Measurements from ENCODE around the gene NETO1.

NETO1 gene

DNA sequence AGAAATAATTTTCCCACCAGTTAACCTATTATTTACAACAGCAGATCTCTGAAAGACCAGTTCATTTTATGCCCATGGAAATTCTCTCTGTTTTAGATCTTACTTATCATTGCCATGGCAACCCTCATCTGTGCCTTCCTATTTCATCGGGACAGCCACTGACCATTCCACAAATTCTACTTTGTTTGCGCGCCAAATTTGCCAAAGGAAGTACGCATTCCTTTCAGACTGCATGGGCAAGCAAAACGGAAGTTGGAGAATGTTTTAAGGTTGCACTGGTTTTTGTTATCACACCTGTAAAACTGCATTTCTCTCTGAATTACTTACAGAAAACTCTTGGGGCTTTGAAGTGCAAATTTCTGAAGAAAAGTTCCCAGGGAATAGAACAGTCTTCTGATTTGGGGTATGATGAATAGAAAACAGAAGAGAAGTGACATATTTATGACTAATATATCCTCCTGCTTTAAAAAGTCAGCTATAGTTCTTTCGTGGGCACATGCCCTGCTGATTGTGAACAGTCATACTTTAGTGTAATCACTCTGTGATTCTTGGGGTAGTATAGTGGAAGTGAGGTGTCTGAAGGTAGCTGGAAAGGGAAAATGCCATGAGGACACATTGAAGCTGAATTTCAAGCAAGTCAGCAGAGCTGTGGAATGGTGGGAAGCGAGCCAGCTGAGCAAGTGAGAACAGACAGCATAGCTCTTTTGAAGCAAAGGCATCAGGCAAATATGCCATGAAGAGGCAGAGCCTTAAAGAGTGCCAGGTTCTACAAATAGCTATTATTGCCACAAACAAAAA, 20.9 kb downstream of the NETO1 start:
- in situ Hi-C loops (cut with MboI; ENCODE audit: low sequenced_read_pairs) = no loop called here

GRCh38 chr18:72843743-72844142, 24.0 kb downstream of the NETO1 start:
- in situ Hi-C loops (cut with MboI; ENCODE audit: low sequenced_read_pairs) = no loop called here

GRCh38 chr18:72840109-72840508, 27.7 kb downstream of the NETO1 start:
- in situ Hi-C loops (cut with MboI; ENCODE audit: low sequenced_read_pairs) = no loop called here

DNA sequence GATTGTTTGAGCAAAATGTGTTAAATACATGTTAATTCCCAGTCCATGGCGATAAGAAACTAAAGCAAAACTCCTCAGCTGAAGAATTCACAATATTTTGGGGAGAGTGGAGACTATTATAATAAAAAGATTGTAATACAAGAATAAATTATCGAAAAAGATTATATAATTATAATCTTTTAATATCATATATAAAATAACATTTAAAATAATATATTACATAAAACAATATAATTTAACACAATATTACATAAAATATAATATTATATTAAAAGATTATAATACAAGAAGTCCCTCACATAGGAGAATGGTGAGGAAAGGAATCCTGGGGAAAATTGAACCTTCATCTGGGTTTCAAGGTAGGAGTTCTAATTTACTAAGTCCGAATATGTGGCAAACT, 33.1 kb downstream of the NETO1 start:
- in situ Hi-C loops (cut with MboI; ENCODE audit: low sequenced_read_pairs) = no loop called here

DNA sequence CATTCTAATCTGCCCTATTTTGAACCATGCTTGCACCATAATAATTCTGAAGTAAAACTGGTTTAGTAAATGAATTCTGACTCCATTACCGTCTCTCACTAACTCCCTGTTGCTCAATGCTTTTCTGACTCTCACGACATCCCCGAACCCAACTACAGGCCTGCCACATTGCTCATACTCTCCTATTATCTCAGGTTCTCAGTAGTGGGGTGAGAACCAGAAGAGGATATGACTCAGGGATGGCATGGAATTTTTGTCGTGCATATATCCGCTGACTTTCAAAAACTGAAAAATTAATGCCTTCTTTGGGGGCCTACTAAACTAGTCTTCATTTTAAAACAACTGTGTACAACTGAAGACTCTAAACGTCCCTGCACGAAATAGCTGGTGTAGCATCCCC, 34.3 kb downstream of the NETO1 start:
- in situ Hi-C loops (cut with MboI; ENCODE audit: low sequenced_read_pairs) = no loop called here

DNA sequence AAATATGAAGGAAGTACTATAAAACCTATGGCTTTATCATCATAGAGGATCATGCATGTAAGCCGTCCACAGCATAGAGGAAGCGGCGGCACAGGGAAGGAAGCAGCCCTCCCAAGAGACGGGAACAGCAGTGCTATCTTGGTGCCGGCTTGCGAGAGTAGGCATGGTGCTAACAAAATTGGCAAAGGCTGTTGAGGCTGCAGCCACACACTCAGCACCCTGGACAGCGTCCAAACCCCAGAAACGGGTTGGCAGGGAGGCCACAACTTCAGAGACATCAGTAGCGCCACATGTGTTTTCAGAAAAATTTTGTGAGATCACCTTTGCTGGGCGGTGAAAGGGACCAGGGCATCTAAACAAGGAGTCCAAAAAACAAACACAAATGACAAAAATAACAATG, 37.7 kb downstream of the NETO1 start:
- in situ Hi-C loops (cut with MboI; ENCODE audit: low sequenced_read_pairs) = no loop called here

- in situ Hi-C loops (cut with MboI; ENCODE audit: low sequenced_read_pairs) = no loop called here
Observed at GRCh38 chr18:72828601-72829000, 39.2 kb downstream of the NETO1 start.

GRCh38 chr18:72826736-72827135, 41.1 kb downstream of the NETO1 start:
- in situ Hi-C loops (cut with MboI; ENCODE audit: low sequenced_read_pairs) = no loop called here

- in situ Hi-C loops (cut with MboI; ENCODE audit: low sequenced_read_pairs) = no loop called here
Observed at GRCh38 chr18:72823345-72823744, 44.4 kb downstream of the NETO1 start.

GRCh38 chr18:72822202-72822601, 45.6 kb downstream of the NETO1 start:
- in situ Hi-C loops (cut with MboI; ENCODE audit: low sequenced_read_pairs) = no loop called here

GRCh38 chr18:72820571-72820970, 47.2 kb downstream of the NETO1 start:
- in situ Hi-C loops (cut with MboI; ENCODE audit: low sequenced_read_pairs) = no loop called here

- in situ Hi-C loops (cut with MboI; ENCODE audit: low sequenced_read_pairs) = no loop called here
Observed at GRCh38 chr18:72819050-72819449, 48.7 kb downstream of the NETO1 start.

DNA sequence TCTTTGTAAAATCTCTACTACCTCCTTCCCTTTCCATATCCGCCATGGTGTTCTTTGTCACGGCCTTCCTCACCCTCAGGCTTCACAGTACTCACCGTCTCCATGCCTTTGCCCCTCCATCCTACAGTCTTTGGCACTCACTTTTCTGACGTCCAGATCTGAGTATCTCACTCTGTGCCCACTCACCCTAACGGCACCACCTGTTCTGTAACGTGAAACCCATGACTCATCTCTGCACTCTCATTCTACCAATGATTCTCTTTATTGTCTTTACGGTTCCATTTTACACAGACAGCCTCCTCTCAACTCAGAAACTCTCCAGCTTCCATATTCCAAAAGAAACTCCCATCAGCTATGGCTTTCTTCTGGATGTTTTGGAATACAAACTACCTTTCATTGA, 56.7 kb downstream of the NETO1 start:
- in situ Hi-C loops (cut with MboI; ENCODE audit: low sequenced_read_pairs) = no loop called here

- in situ Hi-C loops (cut with MboI; ENCODE audit: low sequenced_read_pairs) = no loop called here
Observed at GRCh38 chr18:72808680-72809079, 59.1 kb downstream of the NETO1 start.

- in situ Hi-C loops (cut with MboI; ENCODE audit: low sequenced_read_pairs) = no loop called here
Observed at GRCh38 chr18:72799106-72799505, 68.7 kb downstream of the NETO1 start.

DNA sequence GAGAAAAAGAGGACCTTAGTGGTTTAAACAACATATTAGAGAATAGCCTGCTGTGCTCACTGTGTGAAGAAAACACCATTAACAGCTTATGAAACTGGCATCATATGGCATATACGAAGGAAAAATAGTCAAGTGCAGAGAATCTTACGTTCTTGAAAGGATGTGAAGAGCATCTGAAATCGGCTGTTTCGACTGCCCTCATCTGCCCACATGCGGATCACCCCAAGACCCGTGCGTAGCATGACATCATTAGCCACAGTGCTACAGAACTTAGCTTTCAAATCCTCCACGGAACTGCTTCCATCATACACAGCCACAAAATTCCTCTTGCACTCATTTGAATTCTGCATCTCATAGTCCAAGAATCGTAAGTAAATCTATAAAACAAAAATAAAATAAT, 84.3 kb downstream of the NETO1 start:
- in situ Hi-C loops (cut with MboI; ENCODE audit: low sequenced_read_pairs) = no loop called here

DNA sequence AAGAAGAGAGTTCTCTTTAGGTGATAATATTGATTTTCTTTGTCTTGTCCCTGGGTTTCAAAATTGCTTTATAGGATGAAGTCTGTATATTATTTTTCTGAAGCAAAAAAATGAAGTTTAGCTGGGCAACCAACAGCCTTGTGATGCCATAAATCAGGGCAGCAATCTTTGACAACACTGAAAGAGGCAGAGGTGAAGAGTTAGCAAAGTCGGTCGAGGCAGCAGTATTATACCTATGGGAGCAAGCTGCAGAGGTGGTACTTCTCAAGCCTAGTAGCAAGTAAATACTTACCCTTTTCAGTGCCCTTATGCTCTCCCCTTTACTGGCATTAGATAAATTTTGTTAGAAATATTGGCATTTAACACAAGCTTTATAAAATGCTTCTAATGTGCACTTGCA, 92.9 kb downstream of the NETO1 start:
- in situ Hi-C loops (cut with MboI; ENCODE audit: low sequenced_read_pairs) = no loop called here

DNA sequence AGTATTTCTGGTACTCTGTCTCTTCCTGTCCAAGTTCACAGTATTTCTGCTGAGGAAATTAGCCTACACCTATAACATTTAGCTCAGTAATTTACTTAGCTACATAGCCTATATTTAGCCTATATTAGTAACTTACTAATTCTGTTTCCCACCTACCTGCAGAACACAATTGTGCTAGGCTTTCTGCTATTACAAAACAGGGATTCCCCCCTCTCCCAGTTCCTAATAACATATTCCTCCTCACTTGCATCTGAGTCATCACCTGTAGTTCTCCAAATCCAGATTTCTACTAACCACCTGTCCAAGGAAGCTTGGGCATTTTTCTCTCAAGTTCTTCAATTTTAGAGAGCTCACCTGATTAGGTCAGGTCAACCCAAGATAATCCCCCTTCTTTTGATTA, 94.9 kb downstream of the NETO1 start:
- in situ Hi-C loops (cut with MboI; ENCODE audit: low sequenced_read_pairs) = no loop called here

- in situ Hi-C loops (cut with MboI; ENCODE audit: low sequenced_read_pairs) = no loop called here
Observed at GRCh38 chr18:72768681-72769229, 99.0 kb downstream of the NETO1 start.

DNA sequence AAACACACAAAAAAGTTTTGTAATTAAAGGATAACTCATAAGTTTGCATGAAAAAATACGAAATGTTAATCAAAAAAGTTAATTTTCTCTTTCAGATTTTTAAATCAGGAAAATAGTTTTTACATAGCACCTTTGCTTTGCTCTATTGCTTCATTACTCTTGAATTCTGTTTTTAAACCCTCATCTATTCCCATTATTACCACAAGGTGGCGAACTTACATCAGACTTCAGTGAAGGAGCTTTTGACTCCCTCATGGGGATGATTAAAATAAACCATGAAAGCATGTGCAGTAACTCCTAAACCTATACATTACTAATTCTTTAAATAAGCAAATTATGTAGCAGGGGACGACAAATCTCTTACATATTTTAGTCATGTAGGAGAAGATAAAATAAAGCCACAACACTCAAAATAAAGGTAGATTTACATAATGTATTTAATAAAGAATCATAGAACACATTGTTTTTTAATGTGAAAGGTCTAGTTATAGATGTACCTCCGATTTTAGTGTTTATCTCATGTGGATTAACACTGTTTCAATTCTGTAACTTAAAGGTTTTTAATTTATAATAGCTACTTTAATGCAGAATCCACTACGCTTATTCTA, 105.2 kb downstream of the NETO1 start:
- in situ Hi-C loops (cut with MboI; ENCODE audit: low sequenced_read_pairs) = no loop called here

DNA sequence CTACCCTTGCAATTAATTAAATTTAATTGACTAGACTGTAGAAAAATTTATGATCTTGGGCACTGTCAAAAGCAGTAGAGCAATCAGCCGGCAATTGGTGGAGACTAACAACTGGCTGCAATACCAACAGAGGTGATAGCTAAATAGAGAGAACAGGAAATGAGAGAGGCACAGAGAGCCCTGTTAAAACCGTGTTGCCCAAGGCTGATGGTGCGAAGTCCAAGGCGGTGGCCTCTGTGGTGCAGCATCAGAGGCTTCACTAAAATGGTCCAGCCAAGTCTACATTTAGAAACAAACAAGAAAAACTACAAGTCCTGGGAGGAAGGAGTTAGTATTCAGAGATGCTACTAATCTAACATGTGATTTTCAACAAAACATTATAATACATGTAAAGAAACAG, 115.6 kb downstream of the NETO1 start:
- in situ Hi-C loops (cut with MboI; ENCODE audit: low sequenced_read_pairs) = no loop called here

DNA sequence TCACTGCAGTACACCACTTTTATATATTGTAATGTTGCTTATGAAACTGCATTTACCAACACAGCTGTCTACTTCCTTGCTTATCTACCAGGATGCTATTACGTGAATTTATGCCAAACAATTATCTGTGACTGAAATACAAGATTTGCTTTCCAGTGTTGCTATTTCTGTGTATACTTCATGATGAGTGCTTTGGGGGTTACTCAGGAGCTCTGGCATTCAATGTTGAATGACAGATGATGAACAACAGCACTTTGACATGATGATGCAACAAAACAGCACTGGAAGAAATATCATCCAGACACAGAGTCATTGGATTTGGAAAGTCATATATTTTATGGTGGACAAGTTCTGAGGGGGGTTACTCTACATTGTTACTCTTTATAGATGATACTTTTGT, 125.8 kb downstream of the NETO1 start:
- in situ Hi-C loops (cut with MboI; ENCODE audit: low sequenced_read_pairs) = no loop called here
